ENCODE data around the gene CIBAR2.

DNA sequence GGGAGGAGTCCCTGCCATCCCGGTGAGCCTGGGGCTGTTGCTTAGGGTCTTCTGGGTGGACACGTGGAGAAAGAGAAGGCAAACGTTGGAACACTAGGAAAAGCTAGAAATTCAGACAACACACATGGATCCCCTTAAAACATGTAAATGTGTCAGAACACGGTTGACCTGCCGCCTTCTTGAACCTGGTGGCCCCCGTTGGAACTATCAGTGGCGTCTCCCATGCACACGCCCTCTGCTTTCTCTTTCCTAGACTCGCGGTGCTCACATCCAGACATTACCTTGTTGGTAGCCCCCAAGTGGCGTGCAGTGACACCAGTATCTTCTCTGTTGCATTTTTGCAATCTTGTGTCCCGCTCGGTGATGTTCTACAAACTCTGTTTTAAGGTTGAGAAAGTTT lies 18.6 kb downstream of the CIBAR2 start:
- TF ChIP-seq, protein P1, sequence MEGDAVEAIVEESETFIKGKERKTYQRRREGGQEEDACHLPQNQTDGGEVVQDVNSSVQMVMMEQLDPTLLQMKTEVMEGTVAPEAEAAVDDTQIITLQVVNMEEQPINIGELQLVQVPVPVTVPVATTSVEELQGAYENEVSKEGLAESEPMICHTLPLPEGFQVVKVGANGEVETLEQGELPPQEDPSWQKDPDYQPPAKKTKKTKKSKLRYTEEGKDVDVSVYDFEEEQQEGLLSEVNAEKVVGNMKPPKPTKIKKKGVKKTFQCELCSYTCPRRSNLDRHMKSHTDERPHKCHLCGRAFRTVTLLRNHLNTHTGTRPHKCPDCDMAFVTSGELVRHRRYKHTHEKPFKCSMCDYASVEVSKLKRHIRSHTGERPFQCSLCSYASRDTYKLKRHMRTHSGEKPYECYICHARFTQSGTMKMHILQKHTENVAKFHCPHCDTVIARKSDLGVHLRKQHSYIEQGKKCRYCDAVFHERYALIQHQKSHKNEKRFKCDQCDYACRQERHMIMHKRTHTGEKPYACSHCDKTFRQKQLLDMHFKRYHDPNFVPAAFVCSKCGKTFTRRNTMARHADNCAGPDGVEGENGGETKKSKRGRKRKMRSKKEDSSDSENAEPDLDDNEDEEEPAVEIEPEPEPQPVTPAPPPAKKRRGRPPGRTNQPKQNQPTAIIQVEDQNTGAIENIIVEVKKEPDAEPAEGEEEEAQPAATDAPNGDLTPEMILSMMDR (conservative IDR thresholded peaks at IDR 0.05 in 1 of 2, IDR thresholded peaks at IDR 0.05 in 1 of 2; ENCODE audit: low read depth in 1 of 2, low read length in 2 of 2), result no peak
- TF ChIP-seq EZH2 (IDR thresholded peaks at IDR 0.05; ENCODE audit: low read length, missing control alignments), result no peak

Data from fibroblast of lung (primary cell).